Astrocyte (in vitro differentiated cells and primary cell): ENCODE results near the gene MBTPS2. TPM values are rescaled to one million over a fixed set of nuclear protein-coding genes. Genes with fewer than 3 reads are reported as not detected.
A peak's percentile ranks its signal among the peaks of the same experiment; 100 is the strongest.

Source experiments
- DNase-seq: peaks from one replicate; pipeline ENCODE4 v3.0.0-alpha.2; 2010; ENCODE audit warnings: low read depth
- FAIRE-seq: peaks from 2 replicates; lab custom pipeline; 2011; peaks lifted over from hg19 to GRCh38; lab: Jason Lieb, UNC
- H2AFZ ChIP-seq: 2 replicates; pipeline ENCODE4 v1.6.0; 2012; ENCODE audit warnings: low read depth, low read length, inconsistent platforms
- H3K27ac ChIP-seq: 2 replicates; pipeline ENCODE4 v1.5.1; 2011; ENCODE audit warnings: low read depth, low read length, inconsistent platforms
- H3K27me3 ChIP-seq: 2 replicates; pipeline ENCODE4 v1.6.0; 2011; ENCODE audit warnings: low read length, inconsistent platforms; ENCODE audit not compliant: insufficient read depth
- H3K36me3 ChIP-seq: 2 replicates; pipeline ENCODE4 v1.5.1; 2011; ENCODE audit warnings: low read length, inconsistent platforms; ENCODE audit not compliant: insufficient read depth
- H3K4me1 ChIP-seq: 2 replicates; pipeline ENCODE4 v1.5.1; 2011; ENCODE audit warnings: low read length, inconsistent platforms; ENCODE audit not compliant: insufficient read depth
- H3K4me2 ChIP-seq: 2 replicates; pipeline ENCODE4 v1.6.0; 2012; ENCODE audit warnings: low read length, inconsistent platforms
- H3K4me3 ChIP-seq: 2 replicates; pipeline ENCODE4 v1.5.1; 2011; ENCODE audit warnings: low read depth, mild to moderate bottlenecking, low read length, inconsistent platforms; ENCODE audit not compliant: insufficient read depth
- H3K79me2 ChIP-seq: 2 replicates; pipeline ENCODE4 v1.6.0; 2012; ENCODE audit warnings: mild to moderate bottlenecking, low read length, inconsistent platforms; ENCODE audit not compliant: insufficient read depth
- H3K9ac ChIP-seq: 2 replicates; pipeline ENCODE4 v1.6.0; 2012; ENCODE audit warnings: mild to moderate bottlenecking, low read length, inconsistent platforms
- H3K9me3 ChIP-seq: 2 replicates; pipeline ENCODE4 v1.5.1; 2012; ENCODE audit warnings: low read depth, mild to moderate bottlenecking, low read length, inconsistent platforms; ENCODE audit not compliant: insufficient read depth
- H4K20me1 ChIP-seq: 2 replicates; pipeline ENCODE4 v1.6.0; 2012; ENCODE audit warnings: low read length, inconsistent platforms; ENCODE audit not compliant: insufficient read depth
- H3K27ac Mint-ChIP-seq: one replicate; pipeline ENCODE4 v1.8.0; 2021; ENCODE audit warnings: mild to moderate bottlenecking, mixed read lengths; ENCODE audit not compliant: unreplicated experiment
- H3K27me3 Mint-ChIP-seq: one replicate; pipeline ENCODE4 v1.8.0; 2021; ENCODE audit warnings: low read depth, mixed read lengths; ENCODE audit not compliant: unreplicated experiment
- H3K36me3 Mint-ChIP-seq: one replicate; pipeline ENCODE4 v1.8.0; 2021; ENCODE audit warnings: low read depth, mixed read lengths; ENCODE audit not compliant: unreplicated experiment
- H3K4me1 Mint-ChIP-seq: one replicate; pipeline ENCODE4 v1.8.0; 2021; ENCODE audit warnings: low read depth, mixed read lengths; ENCODE audit not compliant: unreplicated experiment
- H3K4me3 Mint-ChIP-seq: one replicate; pipeline ENCODE4 v1.8.0; 2021; ENCODE audit warnings: mild to moderate bottlenecking, moderate library complexity, mixed read lengths; ENCODE audit not compliant: unreplicated experiment
- H3K9me3 Mint-ChIP-seq: one replicate; pipeline ENCODE4 v1.8.0; 2021; ENCODE audit warnings: mild to moderate bottlenecking, mixed read lengths; ENCODE audit not compliant: unreplicated experiment
- CTCF ChIP-seq: IDR thresholded peaks from 2 replicates; pipeline ENCODE4 v1.5.1; 2011; ENCODE audit warnings: low read depth, mild to moderate bottlenecking, inconsistent platforms, low read length, moderate library complexity; ENCODE audit not compliant: insufficient read depth
- EZH2 ChIP-seq: IDR thresholded peaks from 2 replicates; pipeline ENCODE4 v1.6.1; 2012; ENCODE audit warnings: mild to moderate bottlenecking, low read length, inconsistent platforms; ENCODE audit not compliant: insufficient read depth
- total RNA-seq: library from RNA; stranded (reverse); gene quantifications from 2 replicates; pipeline ENCODE4 v1.2.1, GENCODE V29; 2021

MBTPS2 gene
- total RNA-seq, 1 donor from 2014 or later: 18.8 TPM

GRCh38 chrX:21799767-21800166 lies 39.6 kb upstream of the MBTPS2 start:
- no peaks in the 10 kb centered on the region for H3K36me3 Mint-ChIP-seq
- Histone ChIP-seq H3K79me2 (no peaks in the 10 kb centered on the region), H3K9ac (no peak overlapping the region), H3K27ac (no peak overlapping the region), H3K27me3 (no peaks in the 10 kb centered on the region), H3K36me3 (no peaks in the 10 kb centered on the region), H2AFZ (no peak overlapping the region), H3K4me2 (no peak overlapping the region), H3K4me1 (peaks cover 23% of the 10 kb centered on the region), H3K9me3 (no peaks in the 10 kb centered on the region), H4K20me1 (no peaks in the 10 kb centered on the region), H3K4me3 (no peak overlapping the region)
- H3K27ac Mint-ChIP-seq: no peak overlapping the region
- H3K4me3 Mint-ChIP-seq: no peak overlapping the region
- H3K4me1 Mint-ChIP-seq: peaks cover 8% of the 10 kb centered on the region
- no peak for DNase-seq
- no peaks in the 10 kb centered on the region for H3K27me3 Mint-ChIP-seq
- no peaks in the 10 kb centered on the region for H3K9me3 Mint-ChIP-seq
- FAIRE-seq: peak; percentile 73
- no peak for TF ChIP-seq EZH2
- TF ChIP-seq CTCF: no peak

- Histone ChIP-seq H3K4me3 (no peak overlapping the region), H3K9me3 (no peaks in the 10 kb centered on the region), H3K4me1 (peaks cover 23% of the 10 kb centered on the region), H3K79me2 (no peaks in the 10 kb centered on the region), H3K36me3 (no peaks in the 10 kb centered on the region), H2AFZ (no peak overlapping the region), H4K20me1 (no peaks in the 10 kb centered on the region), H3K27ac (no peak overlapping the region), H3K9ac (no peak overlapping the region), H3K27me3 (no peaks in the 10 kb centered on the region), H3K4me2 (peak overlapping the region; percentile 19)
- peaks cover 8% of the 10 kb centered on the region for H3K4me1 Mint-ChIP-seq
- no peaks in the 10 kb centered on the region for H3K36me3 Mint-ChIP-seq
- no peaks in the 10 kb centered on the region for H3K9me3 Mint-ChIP-seq
- DNase-seq (peak; percentile 36), FAIRE-seq (no peak)
- TF ChIP-seq CTCF (no peak), EZH2 (no peak)
- no peak overlapping the region for H3K4me3 Mint-ChIP-seq
- no peaks in the 10 kb centered on the region for H3K27me3 Mint-ChIP-seq
- no peak overlapping the region for H3K27ac Mint-ChIP-seq
Observed at GRCh38 chrX:21800344-21800770, 39.1 kb upstream of the MBTPS2 start.

GRCh38 chrX:21802054-21802670 lies 37.3 kb upstream of the MBTPS2 start:
- Mint-ChIP-seq H3K27me3 (no peaks in the 10 kb centered on the region), H3K4me3 (no peak overlapping the region), H3K36me3 (no peaks in the 10 kb centered on the region), H3K4me1 (peaks cover 11% of the 10 kb centered on the region), H3K9me3 (no peaks in the 10 kb centered on the region), H3K27ac (no peak overlapping the region)
- no peak overlapping the region for H3K9ac ChIP-seq
- H3K27me3 ChIP-seq: no peaks in the 10 kb centered on the region
- no peaks in the 10 kb centered on the region for H3K36me3 ChIP-seq
- no peak overlapping the region for H3K4me2 ChIP-seq
- DNase-seq: no peak
- no peaks in the 10 kb centered on the region for H4K20me1 ChIP-seq
- H3K4me3 ChIP-seq: no peak overlapping the region
- no peak overlapping the region for H3K27ac ChIP-seq
- H3K79me2 ChIP-seq: no peaks in the 10 kb centered on the region
- H3K9me3 ChIP-seq: no peaks in the 10 kb centered on the region
- FAIRE-seq: no peak
- peaks cover 23% of the 10 kb centered on the region for H3K4me1 ChIP-seq
- H2AFZ ChIP-seq: no peak overlapping the region
- no peak for TF ChIP-seq CTCF
- TF ChIP-seq EZH2: no peak
